HUES6 (cell line): Measurements from ENCODE around the gene BMPR1B.

Experiments
- H3K27ac ChIP-seq: 2 replicates; pipeline ENCODE4 v1.7.0; 2013; ENCODE audit warnings: low read depth, mild to moderate bottlenecking, low read length, inconsistent platforms
- H3K27me3 ChIP-seq: 2 replicates; pipeline ENCODE4 v1.6.1; 2013; ENCODE audit warnings: low read length; ENCODE audit not compliant: control insufficient read depth, insufficient read depth
- H3K36me3 ChIP-seq: 2 replicates; pipeline ENCODE4 v1.6.1; 2013; ENCODE audit warnings: low read length; ENCODE audit not compliant: control insufficient read depth, insufficient read depth
- H3K4me1 ChIP-seq: 2 replicates; pipeline ENCODE4 v1.6.1; 2013; ENCODE audit warnings: low read length; ENCODE audit not compliant: control insufficient read depth, insufficient read depth
- H3K4me3 ChIP-seq: 2 replicates; pipeline ENCODE4 v1.5.1; 2013; ENCODE audit warnings: low read depth, low read length
- H3K9ac ChIP-seq: one replicate; pipeline ENCODE4 v1.6.1; 2013; ENCODE audit warnings: mild to moderate bottlenecking, low read length
- H3K9me3 ChIP-seq: 2 replicates; pipeline ENCODE4 v1.6.1; 2013; ENCODE audit warnings: low read depth, low read length; ENCODE audit not compliant: control insufficient read depth, insufficient read depth

The BMPR1B gene

GRCh38 chr4:94763500-94763899 lies 5.7 kb downstream of the BMPR1B start:
- H3K9me3 ChIP-seq, result no peaks in the 10 kb centered on the region
- no peaks in the 10 kb centered on the region for H3K36me3 ChIP-seq
- no peak overlapping the region for H3K4me3 ChIP-seq
- no peaks in the 10 kb centered on the region for H3K4me1 ChIP-seq
- no peak overlapping the region for H3K9ac ChIP-seq
- no peak overlapping the region for H3K27ac ChIP-seq
- peaks cover 34% of the 10 kb centered on the region for H3K27me3 ChIP-seq

- no peak overlapping the region for H3K27ac ChIP-seq
- H3K9me3 ChIP-seq, result no peaks in the 10 kb centered on the region
- H3K4me1 ChIP-seq, result no peaks in the 10 kb centered on the region
- H3K27me3 ChIP-seq, result peaks cover 29% of the 10 kb centered on the region
- no peaks in the 10 kb centered on the region for H3K36me3 ChIP-seq
- no peak overlapping the region for H3K4me3 ChIP-seq
- H3K9ac ChIP-seq, result no peak overlapping the region
Observed at GRCh38 chr4:94764069-94764468, 6.3 kb downstream of the BMPR1B start.

DNA sequence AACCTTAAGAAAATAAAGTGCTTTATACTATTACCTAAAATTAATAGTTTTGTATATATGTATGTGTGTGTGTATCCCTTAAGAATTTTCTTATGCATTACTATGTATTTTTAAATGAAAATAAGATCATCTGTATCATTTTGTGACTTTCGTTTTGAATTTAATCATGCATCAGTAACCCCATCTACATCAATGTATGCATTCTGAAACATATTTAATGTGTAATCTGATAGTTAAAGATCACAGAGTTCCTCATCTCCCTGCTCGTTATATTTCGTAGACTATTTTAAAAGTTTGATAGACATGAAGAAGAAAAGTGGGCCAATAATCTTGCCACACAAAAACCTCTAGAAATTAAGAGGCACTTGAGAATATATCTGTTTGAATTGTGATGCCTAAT lies 7.4 kb downstream of the BMPR1B start:
- Histone ChIP-seq H3K9me3 (no peaks in the 10 kb centered on the region), H3K27me3 (peaks cover 18% of the 10 kb centered on the region), H3K4me3 (no peak overlapping the region), H3K36me3 (no peaks in the 10 kb centered on the region), H3K27ac (no peak overlapping the region), H3K4me1 (no peaks in the 10 kb centered on the region), H3K9ac (no peak overlapping the region)

DNA sequence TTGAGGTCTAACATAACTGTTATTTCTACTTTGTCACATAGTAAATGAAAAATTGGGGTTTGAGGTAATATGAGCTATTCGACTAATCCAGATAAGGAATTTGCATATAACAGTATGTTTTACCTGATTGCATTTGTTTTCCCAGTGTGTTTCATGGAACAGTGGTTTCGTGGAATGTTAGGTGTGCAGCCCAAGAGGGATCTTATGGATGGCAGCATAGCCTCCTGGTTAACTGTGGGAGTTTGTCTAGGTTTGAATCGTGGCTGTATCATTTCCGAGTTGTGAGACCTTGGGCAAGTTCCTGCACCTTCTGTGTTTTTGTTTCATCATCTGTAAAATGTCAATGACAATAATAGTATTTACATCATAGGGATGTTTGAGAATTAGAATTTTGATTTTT lies 7.9 kb downstream of the BMPR1B start:
- H3K27ac ChIP-seq, result no peak overlapping the region
- H3K4me3 ChIP-seq, result no peak overlapping the region
- no peak overlapping the region for H3K9ac ChIP-seq
- H3K27me3 ChIP-seq, result peaks cover 13% of the 10 kb centered on the region
- H3K36me3 ChIP-seq, result no peaks in the 10 kb centered on the region
- no peaks in the 10 kb centered on the region for H3K9me3 ChIP-seq
- H3K4me1 ChIP-seq, result no peaks in the 10 kb centered on the region

DNA sequence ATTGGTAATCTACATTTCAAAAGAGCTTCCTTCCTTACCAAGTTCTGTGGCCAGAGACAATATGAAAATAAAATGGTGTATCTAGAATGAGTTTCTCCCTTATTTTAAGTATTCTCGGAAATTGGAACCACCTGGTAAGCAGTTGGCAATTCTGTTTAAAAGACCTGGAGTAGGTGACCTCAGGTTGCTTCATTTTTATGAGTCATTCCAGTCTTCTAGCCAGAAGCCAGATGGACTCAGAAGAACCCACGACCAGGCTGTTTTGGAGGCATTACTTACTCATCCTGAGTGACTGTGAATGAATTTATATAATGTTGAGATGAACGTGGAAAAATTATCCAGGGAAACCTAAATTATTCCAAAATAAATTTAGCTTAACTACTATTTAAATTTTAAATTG lies 9.1 kb downstream of the BMPR1B start:
- no peak overlapping the region for H3K27ac ChIP-seq
- no peaks in the 10 kb centered on the region for H3K9me3 ChIP-seq
- no peaks in the 10 kb centered on the region for H3K36me3 ChIP-seq
- H3K4me1 ChIP-seq, result no peaks in the 10 kb centered on the region
- H3K27me3 ChIP-seq, result peaks cover 6% of the 10 kb centered on the region; the same call in 1 of the 2 replicates
- no peak overlapping the region for H3K4me3 ChIP-seq
- no peak overlapping the region for H3K9ac ChIP-seq

GRCh38 chr4:94767446-94767845 lies 9.7 kb downstream of the BMPR1B start:
- H3K36me3 ChIP-seq, result no peaks in the 10 kb centered on the region
- H3K27ac ChIP-seq, result no peak overlapping the region
- H3K27me3 ChIP-seq, result peaks cover under 1% of the 10 kb centered on the region; the same call in 1 of the 2 replicates
- H3K4me1 ChIP-seq, result no peaks in the 10 kb centered on the region
- H3K4me3 ChIP-seq, result no peak overlapping the region
- H3K9ac ChIP-seq, result no peak overlapping the region
- H3K9me3 ChIP-seq, result no peaks in the 10 kb centered on the region

DNA sequence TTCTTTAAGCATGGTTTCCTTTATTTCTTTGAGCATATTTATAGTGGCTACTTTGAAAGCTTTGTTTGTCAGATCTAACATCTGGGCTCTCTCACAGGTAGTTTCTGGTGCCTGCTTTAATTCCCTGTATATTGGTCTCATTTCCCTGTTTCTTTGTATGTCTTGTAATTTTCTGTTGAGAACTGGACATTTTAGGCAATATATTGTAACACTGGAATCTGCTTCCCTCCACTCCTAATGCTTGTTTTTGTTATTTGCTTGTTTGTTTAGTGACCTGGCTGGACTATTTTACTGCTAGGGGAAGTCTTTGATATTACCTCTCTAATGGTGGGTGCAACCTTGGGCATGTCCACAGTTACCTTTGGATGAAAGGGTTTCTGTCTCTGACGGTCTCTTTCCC lies 25.0 kb downstream of the BMPR1B start:
- H3K4me3 ChIP-seq, result no peak overlapping the region
- no peak overlapping the region for H3K27ac ChIP-seq
- no peaks in the 10 kb centered on the region for H3K9me3 ChIP-seq
- no peaks in the 10 kb centered on the region for H3K4me1 ChIP-seq
- H3K36me3 ChIP-seq, result no peaks in the 10 kb centered on the region
- no peak overlapping the region for H3K9ac ChIP-seq
- H3K27me3 ChIP-seq, result no peaks in the 10 kb centered on the region

GRCh38 chr4:94791701-94792100 lies 33.9 kb downstream of the BMPR1B start:
- Histone ChIP-seq H3K27ac (no peak overlapping the region), H3K9ac (no peak overlapping the region), H3K4me3 (no peak overlapping the region), H3K9me3 (no peaks in the 10 kb centered on the region), H3K36me3 (no peaks in the 10 kb centered on the region), H3K4me1 (no peaks in the 10 kb centered on the region), H3K27me3 (no peaks in the 10 kb centered on the region)

GRCh38 chr4:94798808-94799207 lies 41.1 kb downstream of the BMPR1B start:
- Histone ChIP-seq H3K9ac (no peak overlapping the region), H3K4me1 (no peaks in the 10 kb centered on the region)

GRCh38 chr4:94801016-94801415 lies 43.3 kb downstream of the BMPR1B start:
- H3K4me1 ChIP-seq, result no peaks in the 10 kb centered on the region
- no peaks in the 10 kb centered on the region for H3K9me3 ChIP-seq
- H3K27me3 ChIP-seq, result no peaks in the 10 kb centered on the region
- H3K27ac ChIP-seq, result no peak overlapping the region
- no peak overlapping the region for H3K4me3 ChIP-seq
- no peak overlapping the region for H3K9ac ChIP-seq
- H3K36me3 ChIP-seq, result no peaks in the 10 kb centered on the region

More at GRCh38 chr4:94798808-94799207, 41.1 kb downstream of the BMPR1B start:
- Histone ChIP-seq H3K36me3 (no peaks in the 10 kb centered on the region), H3K4me3 (no peak overlapping the region), H3K27ac (no peak overlapping the region), H3K27me3 (no peaks in the 10 kb centered on the region), H3K9me3 (no peaks in the 10 kb centered on the region)

DNA sequence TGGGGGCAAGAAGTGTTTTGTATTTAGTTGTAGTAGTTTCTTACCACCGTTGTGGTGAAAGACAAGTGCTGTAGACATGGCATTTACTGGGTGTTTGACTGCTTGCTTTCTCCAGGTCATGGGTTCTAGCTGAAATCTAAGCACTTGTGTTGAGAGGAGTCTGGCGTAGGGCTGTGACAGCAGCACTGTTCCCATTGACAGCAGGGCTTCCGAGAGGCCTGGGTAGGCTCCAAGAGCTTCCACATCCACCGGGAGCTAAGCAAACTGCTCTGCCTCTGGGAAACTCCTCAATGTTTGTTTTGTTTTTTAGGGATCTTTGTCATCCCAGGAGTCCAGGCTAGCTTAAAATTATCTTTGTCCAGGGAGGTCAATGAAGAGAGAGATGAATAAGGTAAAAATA lies 44.3 kb downstream of the BMPR1B start:
- H3K4me3 ChIP-seq, result no peak overlapping the region
- no peaks in the 10 kb centered on the region for H3K9me3 ChIP-seq
- H3K9ac ChIP-seq, result no peak overlapping the region
- H3K27me3 ChIP-seq, result no peaks in the 10 kb centered on the region
- H3K4me1 ChIP-seq, result no peaks in the 10 kb centered on the region
- no peaks in the 10 kb centered on the region for H3K36me3 ChIP-seq
- H3K27ac ChIP-seq, result no peak overlapping the region

GRCh38 chr4:94803181-94803580 lies 45.4 kb downstream of the BMPR1B start:
- no peaks in the 10 kb centered on the region for H3K27me3 ChIP-seq
- no peak overlapping the region for H3K27ac ChIP-seq
- H3K4me1 ChIP-seq, result no peaks in the 10 kb centered on the region

More at GRCh38 chr4:94803181-94803580, 45.4 kb downstream of the BMPR1B start:
- H3K36me3 ChIP-seq, result no peaks in the 10 kb centered on the region
- no peak overlapping the region for H3K9ac ChIP-seq
- no peaks in the 10 kb centered on the region for H3K9me3 ChIP-seq
- H3K4me3 ChIP-seq, result no peak overlapping the region
